ENCODE data around the gene DPP6. TPM values are rescaled to one million over a fixed set of nuclear protein-coding genes. Genes with fewer than 3 reads are reported as not detected.

Gene DPP6
- polyA plus RNA-seq, 1 donor (not counting 4 experiments of a cell fraction or from before 2014, with no cell fraction given), result not detected

DNA sequence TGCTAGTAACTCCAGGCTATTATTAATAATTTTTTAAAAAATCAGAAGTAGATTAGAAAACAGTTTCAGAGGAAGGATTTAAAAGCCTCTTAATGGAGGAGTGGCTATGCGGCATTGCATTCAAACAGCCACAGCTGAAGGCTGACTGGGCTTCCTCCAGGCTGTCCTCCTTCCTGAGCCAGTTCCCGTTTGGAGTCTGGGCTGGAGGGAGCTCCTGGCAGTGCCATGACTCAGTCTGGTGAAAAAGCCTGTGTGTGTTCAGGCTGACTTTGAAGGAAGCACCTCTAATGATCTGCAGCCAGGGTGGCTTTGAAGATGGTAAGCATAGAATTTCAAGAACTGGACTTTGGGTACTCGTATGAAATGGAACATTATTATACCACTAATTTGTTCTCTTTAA is 134.6 kb downstream of the DPP6 start:
- Histone ChIP-seq H3K4me3 (ENCODE audit: control insufficient read depth in 2 of 3, extremely low read depth in 1 of 3, insufficient read depth in 2 of 3, low read depth in 1 of 3, low read length in 3 of 3) (no peak overlapping the region), H3K36me3 (ENCODE audit: control insufficient read depth in 2 of 2, extremely low read depth in 1 of 2, insufficient read depth in 2 of 2, low read length in 2 of 2) (no peaks in the 10 kb centered on the region), H3K27ac (ENCODE audit: control insufficient read depth, insufficient read depth, low read length) (no peak overlapping the region), H3K9ac (ENCODE audit: control insufficient read depth, extremely low read depth, insufficient read depth, low read length) (no peak overlapping the region), H3K79me2 (ENCODE audit: control insufficient read depth, insufficient read depth, low read length) (no peaks in the 10 kb centered on the region), H2AFZ (ENCODE audit: control insufficient read depth, low read length) (no peak overlapping the region), H3K9me3 (ENCODE audit: control insufficient read depth, low read depth, low read length) (no peaks in the 10 kb centered on the region), H3K9me1 (ENCODE audit: control insufficient read depth, extremely low read depth, insufficient read depth, low read length) (no peaks in the 10 kb centered on the region), H3K27me3 (ENCODE audit: control insufficient read depth, extremely low read depth, insufficient read depth, low read length) (no peaks in the 10 kb centered on the region), H3K4me1 (ENCODE audit: control insufficient read depth, extremely low read depth, insufficient read depth, low read length) (no peaks in the 10 kb centered on the region), H3K4me2 (ENCODE audit: control insufficient read depth, extremely low read depth, insufficient read depth, low read depth, low read length) (no peak overlapping the region), H4K20me1 (ENCODE audit: control insufficient read depth, extremely low read depth, insufficient read depth, low read length) (no peaks in the 10 kb centered on the region)
- TF ChIP-seq, protein P1, sequence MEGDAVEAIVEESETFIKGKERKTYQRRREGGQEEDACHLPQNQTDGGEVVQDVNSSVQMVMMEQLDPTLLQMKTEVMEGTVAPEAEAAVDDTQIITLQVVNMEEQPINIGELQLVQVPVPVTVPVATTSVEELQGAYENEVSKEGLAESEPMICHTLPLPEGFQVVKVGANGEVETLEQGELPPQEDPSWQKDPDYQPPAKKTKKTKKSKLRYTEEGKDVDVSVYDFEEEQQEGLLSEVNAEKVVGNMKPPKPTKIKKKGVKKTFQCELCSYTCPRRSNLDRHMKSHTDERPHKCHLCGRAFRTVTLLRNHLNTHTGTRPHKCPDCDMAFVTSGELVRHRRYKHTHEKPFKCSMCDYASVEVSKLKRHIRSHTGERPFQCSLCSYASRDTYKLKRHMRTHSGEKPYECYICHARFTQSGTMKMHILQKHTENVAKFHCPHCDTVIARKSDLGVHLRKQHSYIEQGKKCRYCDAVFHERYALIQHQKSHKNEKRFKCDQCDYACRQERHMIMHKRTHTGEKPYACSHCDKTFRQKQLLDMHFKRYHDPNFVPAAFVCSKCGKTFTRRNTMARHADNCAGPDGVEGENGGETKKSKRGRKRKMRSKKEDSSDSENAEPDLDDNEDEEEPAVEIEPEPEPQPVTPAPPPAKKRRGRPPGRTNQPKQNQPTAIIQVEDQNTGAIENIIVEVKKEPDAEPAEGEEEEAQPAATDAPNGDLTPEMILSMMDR (optimal IDR thresholded peaks at IDR 0.05 in 1 of 3, IDR thresholded peaks at IDR 0.05 in 1 of 3, conservative IDR thresholded peaks at IDR 0.05 in 1 of 3; ENCODE audit: extremely low read depth in 1 of 3, insufficient read depth in 2 of 3, low read length in 3 of 3), result no peak
- no peak for TF ChIP-seq EZH2 (IDR thresholded peaks at IDR 0.05; ENCODE audit: low read length)
- FAIRE-seq (no peak), DNase-seq (ENCODE audit: low read depth, low spot score) (no peak)
- dilution Hi-C loops (cut with MboI; ENCODE audit: extremely low pct_ligation_motif_present, low sequenced_read_pairs), result no loop called here

- FAIRE-seq, result no peak
- Histone ChIP-seq H2AFZ (ENCODE audit: control insufficient read depth, low read length) (no peak overlapping the region), H3K79me2 (ENCODE audit: control insufficient read depth, insufficient read depth, low read length) (no peaks in the 10 kb centered on the region), H3K9ac (ENCODE audit: control insufficient read depth, extremely low read depth, insufficient read depth, low read length) (no peak overlapping the region), H3K4me1 (ENCODE audit: control insufficient read depth, extremely low read depth, insufficient read depth, low read length) (no peaks in the 10 kb centered on the region), H3K9me1 (ENCODE audit: control insufficient read depth, extremely low read depth, insufficient read depth, low read length) (no peaks in the 10 kb centered on the region), H3K27me3 (ENCODE audit: control insufficient read depth, extremely low read depth, insufficient read depth, low read length) (no peaks in the 10 kb centered on the region), H3K4me2 (ENCODE audit: control insufficient read depth, extremely low read depth, insufficient read depth, low read depth, low read length) (no peak overlapping the region), H3K36me3 (ENCODE audit: control insufficient read depth in 2 of 2, extremely low read depth in 1 of 2, insufficient read depth in 2 of 2, low read length in 2 of 2) (no peaks in the 10 kb centered on the region), H3K4me3 (ENCODE audit: control insufficient read depth in 2 of 3, extremely low read depth in 1 of 3, insufficient read depth in 2 of 3, low read depth in 1 of 3, low read length in 3 of 3) (no peak overlapping the region), H4K20me1 (ENCODE audit: control insufficient read depth, extremely low read depth, insufficient read depth, low read length) (no peaks in the 10 kb centered on the region), H3K9me3 (ENCODE audit: control insufficient read depth, low read depth, low read length) (peaks cover 3% of the 10 kb centered on the region), H3K27ac (ENCODE audit: control insufficient read depth, insufficient read depth, low read length) (no peak overlapping the region)
- dilution Hi-C loops (cut with MboI; ENCODE audit: extremely low pct_ligation_motif_present, low sequenced_read_pairs), result no loop called here
- no peak for DNase-seq (ENCODE audit: low read depth, low spot score)
- TF ChIP-seq, protein P1 (optimal IDR thresholded peaks at IDR 0.05 in 1 of 3, IDR thresholded peaks at IDR 0.05 in 1 of 3, conservative IDR thresholded peaks at IDR 0.05 in 1 of 3; ENCODE audit: extremely low read depth in 1 of 3, insufficient read depth in 2 of 3, low read length in 3 of 3), result no peak
- no peak for TF ChIP-seq EZH2 (IDR thresholded peaks at IDR 0.05; ENCODE audit: low read length)
Observed at GRCh38 chr7:154188330-154188729, 136.1 kb downstream of the DPP6 start.

All from keratinocyte (primary cell).